NCI-H1092 treated with DMSO at 0.1 percent for 48 hours (cell line): ENCODE measurements around the gene KCTD14.
"Not testable (repeated sequence)": the region's sequence is repeated elsewhere in the genome, so short reads cannot be mapped to it uniquely, and the experiment has no call there.

Experiments
- DNase-seq: peaks from one replicate; lab custom pipeline; 2025; lab: John Stamatoyannopoulos, UW

KCTD14 gene, protein sequence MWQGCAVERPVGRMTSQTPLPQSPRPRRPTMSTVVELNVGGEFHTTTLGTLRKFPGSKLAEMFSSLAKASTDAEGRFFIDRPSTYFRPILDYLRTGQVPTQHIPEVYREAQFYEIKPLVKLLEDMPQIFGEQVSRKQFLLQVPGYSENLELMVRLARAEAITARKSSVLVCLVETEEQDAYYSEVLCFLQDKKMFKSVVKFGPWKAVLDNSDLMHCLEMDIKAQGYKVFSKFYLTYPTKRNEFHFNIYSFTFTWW

DNA sequence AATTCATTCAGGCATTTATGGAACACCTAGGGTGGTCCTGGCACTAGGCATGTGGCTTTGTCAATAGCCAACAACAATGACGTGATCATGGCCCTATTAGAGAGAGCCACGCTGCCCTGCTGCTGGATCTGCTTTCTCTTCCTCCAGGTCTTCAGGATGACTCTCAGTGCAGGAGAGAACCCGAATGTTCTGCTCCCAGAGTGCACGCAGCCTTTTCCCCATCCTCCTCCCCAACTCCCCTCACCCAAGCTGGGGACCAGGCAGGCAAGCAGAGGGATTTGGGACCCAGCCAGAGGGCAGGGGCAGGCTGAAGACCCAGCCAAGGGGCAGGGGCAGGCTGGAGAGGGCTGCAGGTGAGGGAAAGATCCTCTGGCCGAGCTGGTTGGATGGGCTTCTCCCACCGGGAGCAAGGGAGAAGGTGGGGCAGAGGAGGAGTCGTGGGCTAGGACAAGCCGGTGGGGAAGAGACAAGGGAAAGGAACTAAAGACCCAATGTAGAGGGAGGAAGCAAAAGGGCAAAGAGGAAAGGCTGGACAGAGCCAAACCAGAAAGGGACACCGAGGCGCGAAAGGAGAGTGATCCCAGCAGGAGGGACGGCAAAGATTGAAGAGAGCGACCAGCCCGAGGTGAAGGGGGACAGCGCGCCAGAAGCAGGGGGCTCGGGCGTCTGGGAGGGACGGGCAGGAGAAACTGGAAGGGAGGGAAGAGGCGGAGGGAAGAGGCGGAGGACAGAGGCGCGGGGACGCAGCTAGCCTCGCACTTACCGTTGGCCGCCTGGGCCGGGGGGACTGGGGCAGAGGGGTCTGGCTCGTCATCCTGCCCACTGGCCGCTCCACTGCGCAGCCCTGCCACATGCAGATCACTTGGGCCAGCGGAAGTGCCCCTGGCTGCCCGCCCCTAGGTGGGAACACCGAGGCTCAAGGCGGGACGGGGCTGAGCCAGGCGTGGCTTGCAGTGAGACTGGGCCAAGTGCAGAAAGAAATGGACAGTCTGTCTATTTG is at the start of gene KCTD14:
KCTD14 (minus strand) TSS at position 880 of the 1,000 bp plus-strand sequence; CDS start at position 853, 27 bp downstream.
- peak; percentile 75 for DNase-seq

GRCh38 chr11:78072455-78072854 is 49.4 kb upstream of the KCTD14 start:
- DNase-seq, result no peak

DNA sequence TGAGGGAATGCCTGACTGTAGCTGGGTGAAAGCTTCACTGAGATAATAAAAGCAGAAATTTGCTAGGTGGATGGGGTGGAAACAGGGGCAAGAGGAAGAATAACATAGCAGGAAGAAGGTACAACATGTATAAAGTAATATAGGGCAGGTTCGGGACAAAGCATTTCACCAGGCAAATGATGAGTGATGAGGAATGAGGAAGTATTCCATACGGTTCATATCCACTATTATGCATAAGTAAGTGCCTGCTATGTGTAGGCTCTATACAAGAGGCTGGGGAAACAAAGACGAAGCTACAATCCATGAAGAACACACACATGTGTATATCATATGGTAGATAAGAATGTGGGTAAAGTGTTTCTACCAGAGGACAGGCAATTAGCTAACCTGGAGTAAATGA is 48.6 kb upstream of the KCTD14 start:
- no peak for DNase-seq

GRCh38 chr11:78070621-78071020 is 47.5 kb upstream of the KCTD14 start:
- no peak for DNase-seq

DNA sequence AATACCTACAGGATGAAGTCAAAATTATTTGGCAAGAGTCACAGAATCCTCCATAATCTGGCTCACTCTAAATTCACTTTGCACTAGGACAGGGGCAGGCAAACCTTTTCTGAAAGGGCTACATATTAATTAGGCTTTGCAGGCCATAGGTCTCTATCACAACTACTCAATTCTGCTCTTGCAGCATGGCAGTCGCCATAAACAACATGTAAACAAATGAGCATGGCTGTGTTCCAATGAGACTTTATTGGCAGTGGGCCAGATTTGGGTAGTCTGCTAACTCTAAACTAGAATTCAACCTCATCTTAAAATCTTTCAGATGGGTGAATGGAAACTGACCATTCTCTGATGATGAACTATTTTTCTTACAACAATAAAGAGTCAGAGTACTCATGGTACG is 46.4 kb upstream of the KCTD14 start:
- no peak for DNase-seq

- DNase-seq, result no peak
Observed at GRCh38 chr11:78067704-78068103, 44.6 kb upstream of the KCTD14 start.

GRCh38 chr11:78066471-78066870 is 43.4 kb upstream of the KCTD14 start:
- DNase-seq, result no peak

DNA sequence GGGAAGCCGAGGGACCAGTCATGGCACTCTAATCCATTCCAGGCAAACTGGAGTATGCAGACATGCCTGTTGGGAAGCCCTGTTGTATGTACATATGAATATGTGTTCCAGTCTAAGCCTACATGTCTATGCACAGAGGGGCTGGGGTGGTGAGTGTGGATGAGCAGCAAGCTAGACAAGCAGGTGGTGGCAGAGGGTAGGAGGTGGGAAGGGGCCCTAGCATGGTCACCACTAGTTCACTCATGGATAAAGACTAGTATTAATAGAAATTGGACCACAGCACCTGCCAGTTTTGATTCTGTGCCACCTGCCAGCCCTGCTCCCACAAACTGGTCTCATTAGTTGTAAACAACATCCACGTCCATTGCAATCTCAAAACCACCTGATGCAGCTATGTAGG is 42.1 kb upstream of the KCTD14 start:
- DNase-seq, result no peak

GRCh38 chr11:78063440-78064181 is 40.5 kb upstream of the KCTD14 start, which contains the start of gene THRSP:
THRSP (plus strand) TSS chr11:78063861; CDS start chr11:78063882, 21 bp downstream.
- DNase-seq, result no peak

DNA sequence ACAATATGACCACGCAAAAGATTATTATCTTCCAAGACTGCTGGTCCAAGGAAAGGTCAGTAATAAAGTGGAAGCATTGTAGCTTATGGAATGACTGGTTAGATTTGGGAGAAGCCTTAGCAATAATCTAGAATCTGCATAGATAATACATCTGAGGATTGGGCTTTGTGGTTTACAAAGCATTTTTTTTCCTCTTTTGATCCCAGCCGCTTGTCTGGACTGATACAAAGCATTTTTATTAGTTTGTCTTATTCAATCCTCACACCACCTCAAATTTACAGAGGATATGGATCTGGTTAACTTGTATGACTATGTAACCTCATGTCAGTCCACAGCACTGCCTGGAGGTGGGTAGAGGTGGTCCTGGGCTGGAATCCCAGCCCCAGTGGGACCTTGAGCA is 39.6 kb upstream of the KCTD14 start:
- DNase-seq, result no peak

- DNase-seq, result no peak
Observed at GRCh38 chr11:78061921-78062311, 38.8 kb upstream of the KCTD14 start.

- DNase-seq, result no peak
Observed at GRCh38 chr11:78061088-78061920, 38.2 kb upstream of the KCTD14 start.

GRCh38 chr11:78060533-78060932 is 37.5 kb upstream of the KCTD14 start:
- DNase-seq, result no peak

- not testable (repeated sequence) for DNase-seq
Observed at GRCh38 chr11:78059749-78060328, 36.8 kb upstream of the KCTD14 start.

DNA sequence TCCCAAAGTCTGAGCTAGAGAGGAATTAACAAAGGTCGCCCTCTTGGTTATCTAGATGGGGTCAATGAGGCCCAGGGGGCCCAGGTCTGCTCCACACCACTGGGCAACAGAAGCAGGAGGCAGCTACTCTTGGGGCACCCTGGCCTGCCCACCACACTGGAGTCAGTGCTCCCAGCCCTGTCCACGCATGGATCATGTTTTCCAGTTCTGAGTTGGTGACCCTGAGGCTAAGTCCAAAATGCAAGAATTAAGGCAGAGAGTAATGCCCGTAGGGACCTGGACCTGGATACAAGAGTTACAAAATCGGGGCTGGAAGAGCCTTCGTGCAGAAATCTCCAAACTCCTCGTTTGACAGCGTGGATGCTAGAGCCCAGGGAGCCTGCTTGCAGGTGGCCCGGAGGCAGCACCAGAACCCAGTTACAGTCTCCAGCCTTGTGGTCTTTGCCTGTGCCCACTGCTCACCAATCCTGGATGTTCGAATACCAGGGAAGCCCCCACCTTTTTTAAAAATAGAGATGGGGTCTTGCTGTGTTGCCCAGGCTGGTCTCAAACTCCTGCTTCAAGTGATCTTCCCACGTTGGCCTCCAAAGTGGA is 34.5 kb upstream of the KCTD14 start:
- no peak for DNase-seq

GRCh38 chr11:78056093-78056492 is 33.0 kb upstream of the KCTD14 start:
- no peak for DNase-seq

DNA sequence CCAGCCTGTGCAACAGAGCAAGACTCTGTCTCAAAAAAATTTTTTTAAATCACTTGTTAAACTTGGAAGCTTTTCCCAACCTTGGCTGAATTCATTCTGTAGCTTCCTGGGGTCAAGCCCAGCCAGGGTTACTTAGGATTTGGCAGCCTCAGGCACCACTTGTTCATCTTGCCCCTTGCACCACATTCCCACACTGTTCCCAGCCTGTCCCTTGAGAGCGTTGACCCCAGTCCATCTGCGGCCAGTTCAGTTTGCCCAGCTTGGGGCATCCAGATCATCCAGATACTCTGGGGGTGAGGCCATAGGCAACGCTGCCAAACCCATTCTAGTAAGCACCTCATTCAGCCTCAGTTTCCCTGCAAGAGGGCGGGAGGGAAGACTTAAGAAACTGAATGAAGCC is 31.9 kb upstream of the KCTD14 start:
- no peak for DNase-seq

GRCh38 chr11:78050964-78051831 is 28.1 kb upstream of the KCTD14 start:
- no peak for DNase-seq

DNA sequence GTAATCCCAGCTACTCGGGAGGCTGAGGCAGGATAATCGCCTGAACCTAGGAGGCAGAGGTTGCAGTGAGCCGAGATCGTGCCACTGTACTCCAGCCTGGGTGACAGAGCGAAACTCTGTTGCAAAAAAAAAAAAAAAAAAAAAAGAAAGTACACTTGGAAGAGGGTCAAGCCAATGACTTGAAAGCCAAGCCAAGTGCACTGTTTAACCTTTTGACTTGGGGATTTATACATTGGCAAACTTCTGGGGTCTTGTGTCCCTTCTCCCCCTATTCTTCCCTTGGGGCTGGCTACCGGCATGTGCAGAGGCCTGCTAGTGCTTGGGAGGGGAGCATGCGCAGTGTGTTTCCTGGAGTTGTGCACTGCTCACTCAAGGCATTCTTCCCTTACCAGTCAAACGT is 26.3 kb upstream of the KCTD14 start:
- no peak for DNase-seq

GRCh38 chr11:78048561-78048960 is 25.5 kb upstream of the KCTD14 start:
- DNase-seq, result no peak
